DMS114 treated with DMSO at 0.1 percent for 48 hours (cell line): Measurements from ENCODE around the gene CTDP1.

Experiments used
- DNase-seq: peaks from one replicate; lab custom pipeline; 2025; ENCODE audit not compliant: unreplicated experiment; lab: John Stamatoyannopoulos, UW

CTDP1 gene

GRCh38 chr18:79790996-79791972 lies 111.7 kb downstream of the CTDP1 start:
- DNase-seq, result no peak

GRCh38 chr18:79792096-79792987 lies 112.7 kb downstream of the CTDP1 start:
- no peak for DNase-seq

- no peak for DNase-seq
These were observed 113.4 kb downstream of the CTDP1 start for GRCh38 chr18:79792988-79793355.

GRCh38 chr18:79794846-79795245 lies 115.2 kb downstream of the CTDP1 start:
- no peak for DNase-seq

DNA sequence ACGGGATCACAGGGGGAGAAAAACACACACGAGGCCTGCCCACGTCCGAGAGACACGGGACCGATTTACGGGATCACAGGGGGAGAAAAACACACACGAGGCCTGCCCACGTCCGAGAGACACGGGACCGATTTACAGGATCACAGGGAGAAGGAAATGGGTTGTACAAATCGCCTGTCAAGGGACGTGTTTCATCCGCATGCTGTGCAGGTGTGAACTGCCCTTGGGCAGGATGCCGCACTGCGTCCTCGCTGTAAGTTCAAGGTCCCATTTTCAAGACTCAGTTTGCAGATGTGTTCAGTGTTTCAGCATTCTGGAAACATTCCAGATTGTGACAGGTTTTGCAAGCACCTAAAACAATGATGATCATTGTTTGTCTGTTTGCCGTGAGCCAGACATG lies 115.8 kb downstream of the CTDP1 start:
- DNase-seq, result no peak

GRCh38 chr18:79796016-79796415 lies 116.4 kb downstream of the CTDP1 start:
- no peak for DNase-seq

- DNase-seq, result no peak
These were observed 117.2 kb downstream of the CTDP1 start for GRCh38 chr18:79796531-79797405.

- no peak for DNase-seq
These were observed 118.1 kb downstream of the CTDP1 start, which contains the start of gene KCNG2 for GRCh38 chr18:79797518-79798345. KCNG2 (plus strand) TSS chr18:79797938; CDS start chr18:79863668, 65,730 bp downstream.

GRCh38 chr18:79798346-79798998 lies 118.9 kb downstream of the CTDP1 start:
- no peak for DNase-seq

- no peak for DNase-seq
These were observed 119.4 kb downstream of the CTDP1 start for GRCh38 chr18:79798999-79799370.

GRCh38 chr18:79799619-79800370 lies 120.2 kb downstream of the CTDP1 start:
- no peak for DNase-seq

GRCh38 chr18:79800371-79801180 lies 121.0 kb downstream of the CTDP1 start:
- no peak for DNase-seq

DNA sequence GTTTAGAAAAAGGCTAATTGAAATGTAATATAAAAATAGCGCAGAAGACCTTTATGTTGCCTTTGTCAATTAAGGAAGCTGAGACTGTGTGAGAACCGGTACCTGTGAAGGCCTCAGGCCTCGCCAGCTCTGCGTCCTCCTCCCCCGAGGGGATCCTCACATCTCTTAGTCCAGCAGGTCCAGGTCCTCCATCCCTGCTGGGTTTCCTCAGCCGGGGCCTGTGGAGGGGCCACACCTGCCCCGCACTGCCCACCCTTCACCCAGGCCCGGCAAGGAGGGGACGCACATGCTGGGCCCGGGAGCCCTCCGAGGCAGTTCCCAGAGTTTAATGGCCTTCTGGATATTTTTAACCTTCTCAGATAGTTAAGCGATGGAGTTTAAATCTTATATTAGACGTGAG lies 121.6 kb downstream of the CTDP1 start:
- no peak for DNase-seq

GRCh38 chr18:79801641-79802040 lies 122.0 kb downstream of the CTDP1 start:
- no peak for DNase-seq

GRCh38 chr18:79802298-79802697 lies 122.7 kb downstream of the CTDP1 start:
- no peak for DNase-seq

DNA sequence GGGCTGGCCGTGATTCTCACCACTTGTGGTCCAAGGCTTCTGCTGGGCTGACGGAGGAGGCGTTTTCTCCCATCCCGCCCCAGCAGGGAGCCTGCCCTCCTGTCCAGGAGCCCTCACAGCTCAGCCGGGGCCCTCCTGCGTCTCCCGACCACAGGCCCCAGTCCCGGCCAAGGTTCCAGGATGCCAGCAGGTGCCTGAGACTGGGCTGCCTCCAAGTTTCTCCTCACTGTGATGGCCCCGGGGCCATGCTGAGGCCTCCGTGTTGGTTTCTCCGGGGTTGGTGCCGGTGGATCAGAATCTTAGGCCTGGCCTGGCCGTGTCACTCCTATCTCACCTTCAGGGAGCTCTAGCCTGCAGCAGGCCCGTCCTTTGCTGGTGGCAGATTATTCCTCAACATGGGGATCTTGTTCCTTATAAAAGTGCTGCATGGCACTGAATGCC lies 124.0 kb downstream of the CTDP1 start:
- no peak for DNase-seq
